GM19035 (cell line): Measurements from ENCODE around the gene CFAP47.
"Not testable (repeated sequence)": the region's sequence is repeated elsewhere in the genome, so short reads cannot be mapped to it uniquely, and the experiment has no call there.

Experiments used
- ATAC-seq: cut with Tn5 transposase; IDR thresholded peaks from one replicate; pipeline ENCODE4 v1.9.1; 2021; ENCODE audit not compliant: unreplicated experiment

The CFAP47 gene

GRCh38 chrX:36214924-36215323, 295.4 kb downstream of the CFAP47 start:
- no peak for ATAC-seq

GRCh38 chrX:36218801-36219200, 299.3 kb downstream of the CFAP47 start:
- no peak for ATAC-seq

- ATAC-seq, result not testable (repeated sequence)
Measured at GRCh38 chrX:36234840-36235528, 315.4 kb downstream of the CFAP47 start.

GRCh38 chrX:36241397-36241796, 321.9 kb downstream of the CFAP47 start:
- no peak for ATAC-seq

GRCh38 chrX:36266155-36266554, 346.6 kb downstream of the CFAP47 start:
- ATAC-seq, result no peak

GRCh38 chrX:36310136-36310535, 390.6 kb downstream of the CFAP47 start:
- ATAC-seq, result no peak

- no peak for ATAC-seq
Measured at GRCh38 chrX:36314303-36314702, 394.8 kb downstream of the CFAP47 start.

- ATAC-seq, result no peak
Measured at GRCh38 chrX:36334572-36334971, 415.0 kb downstream of the CFAP47 start.

GRCh38 chrX:36336751-36337150, 417.2 kb downstream of the CFAP47 start:
- ATAC-seq, result no peak

- ATAC-seq, result no peak
Measured at GRCh38 chrX:36344301-36344700, 424.8 kb downstream of the CFAP47 start.

GRCh38 chrX:36348509-36348908, 429.0 kb downstream of the CFAP47 start:
- ATAC-seq, result no peak

GRCh38 chrX:36357855-36358254, 438.3 kb downstream of the CFAP47 start:
- ATAC-seq, result no peak

GRCh38 chrX:36364262-36364661, 444.7 kb downstream of the CFAP47 start:
- ATAC-seq, result no peak

- ATAC-seq, result no peak
Measured at GRCh38 chrX:36383495-36383894, 464.0 kb downstream of the CFAP47 start.

GRCh38 chrX:36388901-36389300, 469.4 kb downstream of the CFAP47 start:
- ATAC-seq, result no peak

- no peak for ATAC-seq
Measured at GRCh38 chrX:36401774-36402173, 482.2 kb downstream of the CFAP47 start.

GRCh38 chrX:36407836-36408235, 488.3 kb downstream of the CFAP47 start:
- no peak for ATAC-seq

- ATAC-seq, result no peak
Measured at GRCh38 chrX:36414056-36414455, 494.5 kb downstream of the CFAP47 start.

GRCh38 chrX:36422368-36422767, 502.8 kb downstream of the CFAP47 start:
- no peak for ATAC-seq

- no peak for ATAC-seq
Measured at GRCh38 chrX:36431819-36432218, 512.3 kb downstream of the CFAP47 start.

- ATAC-seq, result no peak
Measured at GRCh38 chrX:36434522-36434921, 515.0 kb downstream of the CFAP47 start.
